Endothelial cell of umbilical vein (primary cell): Measurements from ENCODE around the gene PLIN5. TPM values are rescaled to one million over a fixed set of nuclear protein-coding genes. Genes with fewer than 3 reads are reported as not detected.

Experiments
- BruUV-seq: library from RNA; stranded (reverse); fragments of 400-500 nt; replicated peaks from 2 replicates; lab custom pipeline; 2021; lab: Mats Ljungman, UMichigan
- CTCF ChIA-PET: fragments of 300-600, 350-600 bp; sonication (Branson Sonifier 250); formaldehyde crosslinking; loops from one replicate; lab custom pipeline; 2021; ENCODE audit warnings: antibody characterized with exemption, inconsistent platforms; lab: Charles Lee
- POLR2A ChIA-PET: fragments of 300-600, 350-600 bp; sonication (Branson Sonifier 250); formaldehyde crosslinking; loops from one replicate; lab custom pipeline; 2021; ENCODE audit warnings: antibody characterized with exemption, inconsistent platforms; lab: Charles Lee
- DNase-seq: peaks from one replicate; pipeline ENCODE4 v3.0.0-alpha.2; 2011; ENCODE audit warnings: low read depth, low spot score
- FAIRE-seq: peaks from 2 replicates; lab custom pipeline; 2011; peaks lifted over from hg19 to GRCh38; lab: Jason Lieb, UNC
- H2AFZ ChIP-seq: 2 replicates; pipeline ENCODE4 v1.6.0; 2012; ENCODE audit warnings: low read depth, low read length, control low read depth, inconsistent platforms
- H3K27ac ChIP-seq: 2 replicates; pipeline ENCODE4 v1.5.1; 2011; ENCODE audit warnings: low read depth, mild to moderate bottlenecking, control low read depth, low read length, moderate library complexity; ENCODE audit not compliant: insufficient read depth
- H3K27me3 ChIP-seq, 2 experiments: 2 replicates each; pipeline versions ENCODE4 v1.6.0 to v1.6.1; 2011; ENCODE audit warnings: low read length in 2 of 2, mixed read lengths in 1 of 2; ENCODE audit not compliant: control insufficient read depth in 2 of 2, insufficient read depth in 2 of 2
- H3K36me3 ChIP-seq, 2 experiments: 2 replicates in 1 of 2; 3 replicates in 1 of 2; pipeline ENCODE4 v1.5.1; 2011; ENCODE audit warnings: low read length in 2 of 2, mild to moderate bottlenecking in 1 of 2, moderate library complexity in 1 of 2; ENCODE audit not compliant: control insufficient read depth in 2 of 2, insufficient read depth in 2 of 2; ENCODE audit errors: extremely low read depth in 1 of 2
- H3K4me1 ChIP-seq: 3 replicates; pipeline ENCODE4 v1.5.1; 2011; ENCODE audit warnings: mild to moderate bottlenecking, low read length; ENCODE audit not compliant: control insufficient read depth, insufficient read depth; ENCODE audit errors: extremely low read depth
- H3K4me2 ChIP-seq: 2 replicates; pipeline ENCODE4 v1.6.1; 2011; ENCODE audit warnings: low read length, control low read depth, mixed read lengths; ENCODE audit not compliant: insufficient read depth
- H3K4me3 ChIP-seq, 3 experiments: fragments of 200-600 bp in 1 of 3; sonication (generic), shearing (Covaris generic) in 1 of 3; replicated peaks in 1 of 3; 2 replicates each; pipeline ENCODE4 v1.5.1; 2011 to 2016; ENCODE audit warnings: control low read depth in 3 of 3, low read length in 3 of 3, mild to moderate bottlenecking in 2 of 3, inconsistent platforms in 1 of 3, low read depth in 1 of 3, moderate library complexity in 1 of 3; ENCODE audit not compliant: insufficient read depth in 1 of 3
- H3K79me2 ChIP-seq: 2 replicates; pipeline ENCODE4 v1.6.0; 2012; ENCODE audit warnings: low read length, inconsistent platforms; ENCODE audit not compliant: control insufficient read depth, insufficient read depth
- H3K9ac ChIP-seq: replicated peaks from 2 replicates; pipeline ENCODE3; 2011; ENCODE audit warnings: low read length, control low read depth; ENCODE audit not compliant: insufficient read depth; ENCODE audit errors: extremely low read depth
- H3K9me1 ChIP-seq: replicated peaks from 3 replicates; pipeline ENCODE4 v1.6.0; 2011; ENCODE audit warnings: mild to moderate bottlenecking, low read length; ENCODE audit not compliant: control insufficient read depth, insufficient read depth; ENCODE audit errors: extremely low read depth
- H3K9me3 ChIP-seq: replicated peaks from 2 replicates; pipeline ENCODE4 v1.5.1; 2012; ENCODE audit warnings: low read length, inconsistent platforms; ENCODE audit not compliant: control insufficient read depth, insufficient read depth
- H4K20me1 ChIP-seq: replicated peaks from 2 replicates; pipeline ENCODE3; 2011; ENCODE audit warnings: mild to moderate bottlenecking, low read length; ENCODE audit not compliant: control insufficient read depth, insufficient read depth; ENCODE audit errors: extremely low read depth
- CTCF ChIP-seq, 2 donors: IDR thresholded peaks; 1 replicate in 1 of 2; 2 replicates in 1 of 2; pipeline ENCODE4 v1.5.1; 2011; ENCODE audit warnings: low read length in 2 of 2, mild to moderate bottlenecking in 2 of 2, moderate library complexity in 2 of 2, control low read depth in 1 of 2, inconsistent platforms in 1 of 2, low read depth in 1 of 2; ENCODE audit not compliant: insufficient read depth in 1 of 2; ENCODE audit errors: extremely low read depth in 1 of 2
- EZH2 ChIP-seq: IDR thresholded peaks from 2 replicates; pipeline ENCODE4 v1.6.1; 2012; ENCODE audit warnings: borderline replicate concordance, low read depth, mild to moderate bottlenecking, moderate library complexity, low read length, inconsistent platforms; ENCODE audit not compliant: severe bottlenecking
- FOS ChIP-seq: IDR thresholded peaks from 2 replicates; pipeline ENCODE4 v1.6.1; 2011; ENCODE audit warnings: mild to moderate bottlenecking, low read length, moderate library complexity, borderline replicate concordance; ENCODE audit not compliant: insufficient read depth
- GATA2 ChIP-seq: IDR thresholded peaks from 2 replicates; pipeline ENCODE4 v1.7.0; 2011; ENCODE audit warnings: low read depth, mild to moderate bottlenecking, moderate library complexity, mixed read lengths, low read length; ENCODE audit not compliant: insufficient read length, insufficient read depth
- JUN ChIP-seq: IDR thresholded peaks from 2 replicates; pipeline ENCODE4 v1.6.1; 2011; ENCODE audit warnings: borderline replicate concordance, low read depth; ENCODE audit not compliant: insufficient read length, insufficient read depth
- MYC ChIP-seq: IDR thresholded peaks from one replicate; pipeline ENCODE4 v1.6.1; 2011; ENCODE audit warnings: mild to moderate bottlenecking, low read depth, low read length
- POLR2AphosphoS5 ChIP-seq: IDR thresholded peaks from 2 replicates; pipeline ENCODE4 v1.6.1; 2012; ENCODE audit warnings: low read depth, mild to moderate bottlenecking, control low read depth, low read length, moderate library complexity; ENCODE audit not compliant: insufficient read depth
- dilution Hi-C: fragments of 300-500 bp; cut with MboI; formaldehyde crosslinking; loops from one replicate; pipeline ENCODE4 v1.15.0; 2019; ENCODE audit warnings: low sequenced_read_pairs; ENCODE audit not compliant: extremely low pct_ligation_motif_present
- intact Hi-C: fragments of 100-400 bp; cut with micrococcal nuclease; formaldehyde crosslinking; loops from one replicate; pipeline ENCODE4 v1.10.0; 2022
- polyA plus RNA-seq, 4 experiments: library from polyadenylated mRNA; depleted of rRNA in 3 of 4; stranded (reverse) in 3 of 4; unstranded in 1 of 4; fragments of >200 nt; gene quantifications; 2 replicates each; pipeline versions ENCODE4 v1.2.1 to v1.2.3, GENCODE V29; 2011 to 2012; ENCODE audit warnings: missing spikeins in 1 of 4
- total RNA-seq: library from RNA; stranded (reverse); gene quantifications from 2 replicates; pipeline ENCODE4 v1.2.3, GENCODE V29; 2021

Gene PLIN5
- total and polyA plus RNA-seq, 2 donors (not counting 3 experiments of a cell fraction or from before 2014, with no cell fraction given): 0.17 to 0.24 TPM

GRCh38 chr19:4541114-4541805 lies 6.2 kb upstream of the PLIN5 start:
- TF ChIP-seq EZH2 (no peak), GATA2 (no peak), CTCF (IDR thresholded peaks at IDR 0.05; ENCODE audit: extremely low read depth in 1 of 2, insufficient read depth in 1 of 2, low read depth in 1 of 2, low read length in 2 of 2) (no peak), POLR2AphosphoS5 (no peak), JUN (no peak), FOS (no peak), MYC (no peak)
- H3K9me1 ChIP-seq: no peaks in the 10 kb centered on the region
- no peaks in the 10 kb centered on the region for H3K27me3 ChIP-seq
- H2AFZ ChIP-seq: no peak overlapping the region
- H3K4me3 ChIP-seq: no peak overlapping the region
- dilution Hi-C loops: no loop called here
- peaks cover 0 to 7% of the 10 kb centered on the region in 2 experiments for H3K36me3 ChIP-seq
- H3K9me3 ChIP-seq: no peaks in the 10 kb centered on the region
- H3K27ac ChIP-seq: no peak overlapping the region
- no peak overlapping the region for H3K4me2 ChIP-seq
- H3K9ac ChIP-seq: no peak overlapping the region
- POLR2A ChIA-PET: no interaction called here
- no peak for DNase-seq
- intact Hi-C loops: no loop called here
- no peak for FAIRE-seq
- no peaks in the 10 kb centered on the region for H3K79me2 ChIP-seq
- H4K20me1 ChIP-seq: no peaks in the 10 kb centered on the region
- CTCF ChIA-PET: interaction anchor here (1.0 to 3.3 kb wide), 3 partner anchors 16 to 19 kb away, joined by 3 to 19 read pairs (median 4); partner anchors contain the start of gene SEMA6B
- peaks cover 8% of the 10 kb centered on the region for H3K4me1 ChIP-seq
- BruUV-seq: no TSS peak
